ENCODE data around the gene TMEM239.

The TMEM239 gene

GRCh38 chr20:2816583-2817340 is 598 bp downstream of the TMEM239 start:
- TF ChIP-seq ZFX (IDR thresholded peaks at IDR 0.05; ENCODE audit: borderline replicate concordance), result no peak
- TF ChIP-seq CTCF (IDR thresholded peaks at IDR 0.05), result peak; percentile 42

GRCh38 chr20:2817341-2817726 is 1.2 kb downstream of the TMEM239 start:
- H3K27ac ChIP-seq, result no peak overlapping the region
- no peak for TF ChIP-seq ZFX (IDR thresholded peaks at IDR 0.05; ENCODE audit: borderline replicate concordance)

More at GRCh38 chr20:2816583-2817340, 598 bp downstream of the TMEM239 start:
- no peak overlapping the region for H3K27ac ChIP-seq

- TF ChIP-seq ZFX (IDR thresholded peaks at IDR 0.05; ENCODE audit: borderline replicate concordance) (no peak), CTCF (IDR thresholded peaks at IDR 0.05) (no peak)
- H3K27ac ChIP-seq, result no peak overlapping the region
These were observed 1.9 kb downstream of the TMEM239 start for GRCh38 chr20:2817891-2818595.

- TF ChIP-seq ZFX (IDR thresholded peaks at IDR 0.05; ENCODE audit: borderline replicate concordance), result no peak
- no peak for TF ChIP-seq CTCF (IDR thresholded peaks at IDR 0.05)
- no peak overlapping the region for H3K27ac ChIP-seq
These were observed 4.1 kb downstream of the TMEM239 start for GRCh38 chr20:2820084-2820895.

- H3K27ac ChIP-seq, result no peak overlapping the region
- TF ChIP-seq CTCF (IDR thresholded peaks at IDR 0.05) (no peak), ZFX (IDR thresholded peaks at IDR 0.05; ENCODE audit: borderline replicate concordance) (no peak)
These were observed 5.0 kb downstream of the TMEM239 start for GRCh38 chr20:2820896-2821869.

GRCh38 chr20:2822073-2822472 is 5.9 kb downstream of the TMEM239 start:
- no peak overlapping the region for H3K27ac ChIP-seq
- TF ChIP-seq CTCF (IDR thresholded peaks at IDR 0.05), result no peak
- no peak for TF ChIP-seq ZFX (IDR thresholded peaks at IDR 0.05; ENCODE audit: borderline replicate concordance)

GRCh38 chr20:2825761-2826160 is 9.6 kb downstream of the TMEM239 start:
- no peak overlapping the region for H3K27ac ChIP-seq
- TF ChIP-seq CTCF (IDR thresholded peaks at IDR 0.05) (no peak), ZFX (IDR thresholded peaks at IDR 0.05; ENCODE audit: borderline replicate concordance) (no peak)

All from 22Rv1 (cell line).